ENCODE data around the gene CCND2.

DNA sequence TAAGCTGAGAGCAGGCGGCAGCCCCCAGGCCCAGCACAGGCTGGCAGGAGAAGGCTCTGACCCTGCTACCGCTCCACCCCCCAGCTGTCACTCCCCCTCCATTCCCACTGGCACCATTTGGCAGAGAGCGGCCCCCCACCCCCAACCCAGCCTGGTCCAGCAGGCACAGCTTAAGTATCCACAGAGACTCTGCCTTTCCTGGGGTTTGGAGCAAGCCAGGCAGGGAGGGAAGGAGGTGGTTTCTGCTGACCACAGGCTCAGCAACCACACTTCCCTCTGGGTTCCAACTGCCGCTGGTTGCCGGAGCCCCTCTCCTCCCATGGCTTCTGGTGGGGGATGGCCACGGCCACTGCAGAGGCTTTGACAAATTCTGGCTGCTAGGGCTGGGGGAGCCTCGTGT is 30.5 kb upstream of the CCND2 start:
- TF ChIP-seq, protein P1, sequence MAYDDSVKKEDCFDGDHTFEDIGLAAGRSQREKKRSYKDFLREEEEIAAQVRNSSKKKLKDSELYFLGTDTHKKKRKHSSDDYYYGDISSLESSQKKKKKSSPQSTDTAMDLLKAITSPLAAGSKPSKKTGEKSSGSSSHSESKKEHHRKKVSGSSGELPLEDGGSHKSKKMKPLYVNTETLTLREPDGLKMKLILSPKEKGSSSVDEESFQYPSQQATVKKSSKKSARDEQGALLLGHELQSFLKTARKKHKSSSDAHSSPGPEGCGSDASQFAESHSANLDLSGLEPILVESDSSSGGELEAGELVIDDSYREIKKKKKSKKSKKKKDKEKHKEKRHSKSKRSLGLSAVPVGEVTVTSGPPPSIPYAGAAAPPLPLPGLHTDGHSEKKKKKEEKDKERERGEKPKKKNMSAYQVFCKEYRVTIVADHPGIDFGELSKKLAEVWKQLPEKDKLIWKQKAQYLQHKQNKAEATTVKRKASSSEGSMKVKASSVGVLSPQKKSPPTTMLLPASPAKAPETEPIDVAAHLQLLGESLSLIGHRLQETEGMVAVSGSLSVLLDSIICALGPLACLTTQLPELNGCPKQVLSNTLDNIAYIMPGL (CRISPR knock-in tag; IDR thresholded peaks at IDR 0.05), result no peak
- TF ChIP-seq POU5F1 (IDR thresholded peaks at IDR 0.05; ENCODE audit: borderline replicate concordance, low read depth, low read length, partially characterized antibody), result no peak
- TF ChIP-seq TAL1 (IDR thresholded peaks at IDR 0.05), result no peak
- TF ChIP-seq SMC3 (conservative IDR thresholded peaks at IDR 0.05; ENCODE audit: insufficient read depth, low read depth, low read length), result no peak
- TF ChIP-seq, protein P2, sequence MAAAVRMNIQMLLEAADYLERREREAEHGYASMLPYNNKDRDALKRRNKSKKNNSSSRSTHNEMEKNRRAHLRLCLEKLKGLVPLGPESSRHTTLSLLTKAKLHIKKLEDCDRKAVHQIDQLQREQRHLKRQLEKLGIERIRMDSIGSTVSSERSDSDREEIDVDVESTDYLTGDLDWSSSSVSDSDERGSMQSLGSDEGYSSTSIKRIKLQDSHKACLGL (CRISPR knock-in tag; IDR thresholded peaks at IDR 0.05; ENCODE audit: borderline replicate concordance, poor library complexity, severe bottlenecking), result no peak
- TF ChIP-seq SOX6 (IDR thresholded peaks at IDR 0.05), result no peak
- TF ChIP-seq, protein P3, sequence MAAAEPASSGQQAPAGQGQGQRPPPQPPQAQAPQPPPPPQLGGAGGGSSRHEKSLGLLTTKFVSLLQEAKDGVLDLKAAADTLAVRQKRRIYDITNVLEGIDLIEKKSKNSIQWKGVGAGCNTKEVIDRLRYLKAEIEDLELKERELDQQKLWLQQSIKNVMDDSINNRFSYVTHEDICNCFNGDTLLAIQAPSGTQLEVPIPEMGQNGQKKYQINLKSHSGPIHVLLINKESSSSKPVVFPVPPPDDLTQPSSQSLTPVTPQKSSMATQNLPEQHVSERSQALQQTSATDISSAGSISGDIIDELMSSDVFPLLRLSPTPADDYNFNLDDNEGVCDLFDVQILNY (CRISPR knock-in tag; IDR thresholded peaks at IDR 0.05), result no peak

All from K562 (cell line).